GM18951 (cell line): ENCODE data around the gene RIN3.

Experiments used
- POLR2A ChIP-seq: IDR thresholded peaks from 4 replicates; pipeline ENCODE4 v1.6.1; 2011; ENCODE audit warnings: mild to moderate bottlenecking; ENCODE audit not compliant: insufficient read length, insufficient read depth; ENCODE audit errors: extremely low read depth
- in situ Hi-C: fragments of 300-500 bp; cut with MboI; formaldehyde crosslinking; loops from one replicate; pipeline ENCODE4 v1.12.0; 2022; ENCODE audit warnings: low sequenced_read_pairs, mixed read lengths, inconsistent platforms; ENCODE audit not compliant: unreplicated experiment

Gene RIN3

DNA sequence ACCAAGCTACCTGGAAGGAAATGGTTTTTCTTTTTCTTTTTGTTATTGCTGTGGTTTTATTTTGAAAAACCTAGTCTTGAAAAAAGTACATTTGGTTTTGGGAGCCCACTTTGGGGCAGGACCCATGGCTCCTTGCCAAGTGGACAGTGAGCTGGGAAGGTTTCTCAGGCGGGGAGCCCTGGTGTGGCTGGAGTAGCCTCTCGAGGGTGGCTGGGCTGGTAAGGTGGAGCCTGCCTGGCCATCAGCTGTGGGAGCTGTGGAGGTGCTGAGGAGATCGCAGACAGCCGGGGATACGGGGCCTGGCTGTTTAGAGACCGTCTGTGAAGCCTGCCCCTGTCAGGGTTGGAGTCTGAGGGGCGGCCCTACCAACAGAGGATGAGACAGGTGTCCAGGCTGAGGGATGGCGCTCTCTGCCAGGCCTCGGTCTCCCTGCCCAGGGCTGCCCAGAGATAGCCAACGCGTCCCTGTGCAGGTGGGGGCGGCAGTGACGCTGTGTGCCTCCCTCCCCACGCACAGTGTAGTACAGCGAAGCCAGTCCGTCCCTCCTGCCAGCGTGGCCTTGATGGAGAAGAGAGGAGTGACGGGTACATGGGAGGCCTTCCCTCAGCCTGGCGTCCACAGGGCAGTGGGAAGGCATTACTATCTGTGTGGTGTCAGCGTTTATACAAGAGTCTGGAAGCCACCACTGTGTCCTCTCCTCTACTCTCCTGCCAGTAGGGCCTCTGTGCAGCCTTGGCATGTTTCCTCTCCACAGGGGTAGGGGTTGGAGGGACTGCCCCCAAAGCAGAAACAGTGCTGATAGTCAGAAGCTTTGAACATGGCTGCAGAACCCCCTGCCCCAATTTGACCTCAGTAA, 5.9 kb downstream of the RIN3 start:
- in situ Hi-C loops, result no loop called here
- TF ChIP-seq POLR2A, result no peak

- TF ChIP-seq POLR2A, result no peak
- in situ Hi-C loops, result no loop called here
Observed at GRCh38 chr14:92520102-92521057, 6.8 kb downstream of the RIN3 start.

DNA sequence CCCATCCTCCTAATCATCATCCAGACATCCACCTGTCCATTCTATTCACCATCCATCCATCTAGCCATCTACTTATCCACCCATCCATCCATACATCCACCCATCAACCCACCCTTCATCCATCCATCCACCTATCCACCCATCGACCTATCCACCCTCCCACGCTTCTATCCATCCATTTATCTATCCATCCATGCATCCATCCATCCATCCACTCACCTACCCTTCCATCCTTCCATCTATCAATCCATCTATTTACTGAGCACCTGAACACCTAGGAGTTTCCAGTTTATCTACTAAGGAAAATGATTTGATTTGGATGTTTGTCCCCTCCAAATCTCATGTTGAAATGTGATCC, 7.5 kb downstream of the RIN3 start:
- TF ChIP-seq POLR2A, result no peak
- in situ Hi-C loops, result no loop called here

DNA sequence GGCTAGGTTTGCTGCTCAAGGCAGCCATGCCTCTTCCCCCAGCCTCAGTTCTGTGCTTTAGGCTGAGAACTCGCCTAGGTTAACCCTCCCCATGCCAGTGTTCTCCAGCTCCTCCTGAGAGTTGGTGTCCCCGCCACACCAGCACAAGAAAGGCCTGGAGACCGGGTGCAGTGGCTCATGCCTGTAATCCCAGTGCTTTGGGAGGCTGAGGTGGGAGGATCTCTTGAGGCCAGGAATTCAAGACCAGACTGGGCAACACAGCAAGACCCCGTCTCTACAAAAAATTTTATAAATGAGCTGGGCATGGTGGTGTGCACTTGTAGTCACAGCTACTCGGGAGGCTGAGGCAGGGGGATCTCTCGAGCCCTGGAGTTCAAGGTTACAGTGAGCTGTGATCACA, 10.2 kb downstream of the RIN3 start:
- TF ChIP-seq POLR2A, result no peak
- in situ Hi-C loops, result no loop called here

DNA sequence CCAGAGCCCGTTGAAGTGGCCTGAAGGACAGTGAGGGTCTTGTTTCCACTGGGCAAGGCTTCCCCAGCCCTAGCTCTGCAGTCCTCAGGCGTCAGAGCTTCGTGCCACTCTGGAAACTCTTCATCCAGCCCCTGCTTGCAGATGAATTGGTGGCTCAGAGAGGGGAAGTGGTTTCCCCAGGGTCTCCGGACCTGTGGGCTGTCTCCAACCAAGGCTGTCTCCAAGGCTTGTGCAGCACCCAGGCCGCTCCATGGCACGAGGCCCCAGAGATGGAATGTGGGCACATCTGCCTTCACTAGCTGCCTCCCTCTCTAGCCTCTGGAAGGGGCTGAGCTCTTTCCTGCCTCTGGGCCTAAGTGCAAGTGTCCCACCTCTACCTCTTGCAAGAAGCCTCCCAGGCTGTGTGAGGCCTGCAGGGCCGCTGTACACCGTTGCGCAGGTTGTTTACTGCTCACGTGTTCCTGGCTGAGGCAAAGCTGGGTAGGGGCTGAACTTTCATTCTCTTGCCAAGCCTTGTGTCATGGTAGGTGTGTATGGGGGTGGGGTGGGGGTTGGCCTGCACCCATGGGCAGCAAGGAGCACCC, 11.1 kb downstream of the RIN3 start:
- TF ChIP-seq POLR2A, result no peak
- in situ Hi-C loops, result no loop called here

- in situ Hi-C loops, result no loop called here
- no peak for TF ChIP-seq POLR2A
Observed at GRCh38 chr14:92525322-92526095, 11.9 kb downstream of the RIN3 start.

DNA sequence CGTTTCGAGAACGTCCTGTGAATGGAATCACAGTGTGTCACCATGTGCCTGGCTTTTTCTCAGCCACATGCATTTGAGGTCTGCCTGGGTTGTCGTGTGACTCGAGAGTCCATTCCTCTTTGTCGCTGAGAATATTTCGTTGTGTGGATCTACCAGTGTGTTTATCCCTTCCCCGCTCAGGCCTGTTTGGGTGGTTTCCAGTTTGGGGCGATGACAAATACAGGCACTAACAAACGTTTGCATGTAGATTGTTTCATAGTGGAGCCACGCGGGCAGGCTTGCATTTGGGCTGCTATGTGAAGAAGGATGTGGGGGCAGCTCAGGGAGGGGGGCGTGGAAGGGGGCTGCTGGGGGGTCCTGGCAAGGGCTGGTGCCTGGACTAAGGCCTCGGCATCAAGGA, 14.1 kb downstream of the RIN3 start:
- in situ Hi-C loops, result no loop called here
- TF ChIP-seq POLR2A, result no peak

GRCh38 chr14:92528486-92529100, 15.0 kb downstream of the RIN3 start:
- in situ Hi-C loops, result no loop called here
- no peak for TF ChIP-seq POLR2A

DNA sequence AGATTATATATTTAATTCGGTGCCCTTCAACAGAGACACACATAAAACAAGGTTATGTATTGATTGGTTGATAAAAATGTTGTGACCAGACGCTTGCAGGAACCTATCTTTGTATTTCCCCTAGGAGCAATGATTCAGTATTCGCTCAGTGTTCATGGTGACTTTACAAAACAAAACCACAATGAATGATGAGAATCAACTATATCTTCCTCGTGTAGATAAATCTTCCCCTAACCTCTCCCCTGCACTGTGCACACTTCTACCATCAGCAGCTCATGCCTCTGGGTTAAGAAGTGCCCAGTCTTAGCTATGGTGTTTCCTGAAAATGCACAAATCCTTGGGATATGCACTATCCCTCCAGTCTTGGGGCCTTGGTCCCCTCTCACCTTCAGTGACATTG, 16.3 kb downstream of the RIN3 start:
- in situ Hi-C loops, result no loop called here

GRCh38 chr14:92531106-92531873, 17.7 kb downstream of the RIN3 start:
- in situ Hi-C loops, result no loop called here
- TF ChIP-seq POLR2A, result no peak

More for the DNA sequence above, 16.3 kb downstream of the RIN3 start:
- no peak for TF ChIP-seq POLR2A

DNA sequence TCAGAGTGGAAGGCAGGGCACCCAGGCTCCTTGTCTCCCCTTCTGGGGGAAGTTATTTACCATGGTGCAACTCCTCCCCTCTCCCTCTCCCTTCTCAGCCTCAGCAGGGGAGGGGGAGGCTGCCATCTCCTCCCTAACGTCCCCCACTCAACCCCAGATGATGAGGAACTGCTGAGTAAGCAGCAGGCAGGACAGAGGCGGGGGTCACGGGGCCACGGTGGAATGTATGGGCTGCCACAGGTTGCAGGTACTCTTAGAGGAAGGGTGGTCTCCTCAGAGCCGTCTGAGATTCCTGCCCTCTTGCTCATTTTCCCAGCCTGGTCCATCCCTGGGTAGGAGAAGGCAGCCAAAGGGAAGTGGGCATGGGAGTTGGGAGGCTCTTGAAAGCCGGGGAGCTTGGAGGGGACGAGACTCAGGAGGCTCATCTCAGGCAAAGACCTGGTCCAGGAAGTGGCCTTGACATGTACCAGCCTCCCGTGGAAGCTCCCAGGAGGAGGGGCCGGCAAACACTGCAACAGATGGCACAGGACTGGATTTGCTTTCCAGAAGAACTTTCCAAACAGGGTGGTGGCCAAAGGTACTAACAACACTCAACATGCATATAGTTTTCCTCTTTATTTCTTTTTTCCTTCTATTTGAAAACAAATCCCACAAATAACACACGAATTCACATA, 19.0 kb downstream of the RIN3 start:
- no peak for TF ChIP-seq POLR2A
- in situ Hi-C loops, result no loop called here
